Measurements from ENCODE around the gene ACOXL. TPM values are rescaled to one million over a fixed set of nuclear protein-coding genes. Genes with fewer than 3 reads are reported as not detected.

Gene ACOXL
- total RNA-seq, 3 donors from 2014 or later (not counting 1 experiment from before 2014, with no cell fraction given) = not detected

GRCh38 chr2:111100765-111101162, 368.4 kb downstream of the ACOXL start:
- Histone ChIP-seq H3K36me3 (ENCODE audit: control insufficient read depth, insufficient read depth, low read length) (no peaks in the 10 kb centered on the region), H3K9me3 (ENCODE audit: control insufficient read depth, insufficient read depth, low read length) (no peaks in the 10 kb centered on the region), H3K27ac (ENCODE audit: low read length) (no peak overlapping the region), H3K27me3 (ENCODE audit: control insufficient read depth, insufficient read depth, low read length) (no peaks in the 10 kb centered on the region), H3K4me3 (ENCODE audit: low read length) (no peak overlapping the region), H3K4me1 (ENCODE audit: control insufficient read depth, insufficient read depth, low read length) (peaks cover 4% of the 10 kb centered on the region)
- Mint-ChIP-seq H3K27ac (no peak overlapping the region), H3K9me3 (no peaks in the 10 kb centered on the region), H3K36me3 (no peaks in the 10 kb centered on the region), H3K27me3 (ENCODE audit: low read depth in 2 of 2) (peaks cover 8 to 17% of the 10 kb centered on the region in 2 donors), H3K4me1 (peaks cover 6 to 7% of the 10 kb centered on the region in 2 donors), H3K4me3 (no peak overlapping the region)
- no peak for TF ChIP-seq CTCF (IDR thresholded peaks at IDR 0.05)
- ATAC-seq = peak in 2 of 3 donors; percentile 18 to 38
- peak in 1 of 2 donors; percentile 16 for DNase-seq
- WGBS (ENCODE audit: insufficient coverage) = 63% methylated on average over 5 of the region's 5 CpGs
- intact Hi-C loops (cut with micrococcal nuclease) = no loop called here

GRCh38 chr2:111101592-111101991, 369.2 kb downstream of the ACOXL start:
- no peak overlapping the region for H3K27ac Mint-ChIP-seq
- no peak for TF ChIP-seq CTCF (IDR thresholded peaks at IDR 0.05)
- no peak for ATAC-seq
- intact Hi-C loops (cut with micrococcal nuclease) = no loop called here
- H3K4me3 Mint-ChIP-seq = no peak overlapping the region
- H3K9me3 Mint-ChIP-seq = no peaks in the 10 kb centered on the region
- Histone ChIP-seq H3K36me3 (ENCODE audit: control insufficient read depth, insufficient read depth, low read length) (no peaks in the 10 kb centered on the region), H3K4me3 (ENCODE audit: low read length) (no peak overlapping the region), H3K27me3 (ENCODE audit: control insufficient read depth, insufficient read depth, low read length) (no peaks in the 10 kb centered on the region), H3K4me1 (ENCODE audit: control insufficient read depth, insufficient read depth, low read length) (peaks cover 4% of the 10 kb centered on the region), H3K9me3 (ENCODE audit: control insufficient read depth, insufficient read depth, low read length) (no peaks in the 10 kb centered on the region), H3K27ac (ENCODE audit: low read length) (no peak overlapping the region)
- peaks cover 14 to 25% of the 10 kb centered on the region in 2 donors for H3K27me3 Mint-ChIP-seq (ENCODE audit: low read depth in 2 of 2)
- H3K36me3 Mint-ChIP-seq = no peaks in the 10 kb centered on the region
- DNase-seq = no peak
- WGBS (ENCODE audit: insufficient coverage) = 88% methylated on average over 1 of the region's 2 CpGs
- H3K4me1 Mint-ChIP-seq = peaks cover 6 to 7% of the 10 kb centered on the region in 2 donors

- DNase-seq = no peak
- intact Hi-C loops (cut with micrococcal nuclease) = no loop called here
- H3K27ac Mint-ChIP-seq = no peak overlapping the region
- Histone ChIP-seq H3K4me1 (ENCODE audit: control insufficient read depth, insufficient read depth, low read length) (peaks cover 4% of the 10 kb centered on the region), H3K4me3 (ENCODE audit: low read length) (no peak overlapping the region), H3K27ac (ENCODE audit: low read length) (no peak overlapping the region), H3K36me3 (ENCODE audit: control insufficient read depth, insufficient read depth, low read length) (no peaks in the 10 kb centered on the region), H3K27me3 (ENCODE audit: control insufficient read depth, insufficient read depth, low read length) (no peaks in the 10 kb centered on the region), H3K9me3 (ENCODE audit: control insufficient read depth, insufficient read depth, low read length) (no peaks in the 10 kb centered on the region)
- H3K4me1 Mint-ChIP-seq = peaks cover 6 to 7% of the 10 kb centered on the region in 2 donors
- H3K36me3 Mint-ChIP-seq = no peaks in the 10 kb centered on the region
- ATAC-seq = no peak
- H3K9me3 Mint-ChIP-seq = no peaks in the 10 kb centered on the region
- peaks cover 14 to 28% of the 10 kb centered on the region in 2 donors for H3K27me3 Mint-ChIP-seq (ENCODE audit: low read depth in 2 of 2)
- WGBS (ENCODE audit: insufficient coverage) = 96% methylated on average over 2 of the region's 2 CpGs
- no peak overlapping the region for H3K4me3 Mint-ChIP-seq
- TF ChIP-seq CTCF (IDR thresholded peaks at IDR 0.05) = no peak
Observed at GRCh38 chr2:111102216-111102615, 369.8 kb downstream of the ACOXL start.

DNA sequence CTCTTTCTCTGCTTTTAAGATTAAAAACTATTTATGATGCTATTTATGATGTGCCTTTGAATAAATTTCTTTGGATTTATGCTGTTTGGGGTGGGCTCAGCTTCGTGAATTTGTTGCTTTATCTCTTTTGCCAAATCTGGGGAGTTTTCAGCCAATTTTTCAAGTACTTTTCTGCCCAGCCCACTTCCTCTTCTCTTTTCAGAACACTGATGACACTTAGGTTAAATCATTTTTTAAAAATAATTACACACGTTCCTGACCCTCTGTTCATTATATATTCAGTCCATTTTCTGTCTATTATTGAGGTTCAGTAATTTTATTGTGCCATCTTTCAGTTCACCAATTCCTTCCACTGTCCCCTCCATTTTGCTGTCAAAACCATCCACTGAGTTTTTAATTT, 373.6 kb downstream of the ACOXL start:
- H3K27ac Mint-ChIP-seq = no peak overlapping the region
- DNase-seq = no peak
- H3K9me3 Mint-ChIP-seq = no peaks in the 10 kb centered on the region
- ATAC-seq = no peak
- H3K4me1 ChIP-seq (ENCODE audit: control insufficient read depth, insufficient read depth, low read length) = no peaks in the 10 kb centered on the region
- no peak overlapping the region for H3K27ac ChIP-seq (ENCODE audit: low read length)
- TF ChIP-seq CTCF (IDR thresholded peaks at IDR 0.05) = no peak
- H3K36me3 Mint-ChIP-seq = no peaks in the 10 kb centered on the region
- H3K4me3 Mint-ChIP-seq = no peak overlapping the region
- H3K27me3 ChIP-seq (ENCODE audit: control insufficient read depth, insufficient read depth, low read length) = no peaks in the 10 kb centered on the region
- H3K4me3 ChIP-seq (ENCODE audit: low read length) = no peak overlapping the region
- WGBS (ENCODE audit: insufficient coverage) = 25% methylated on average over 2 of the region's 2 CpGs
- peaks cover under 1 to 1% of the 10 kb centered on the region in 2 donors for H3K4me1 Mint-ChIP-seq
- intact Hi-C loops (cut with micrococcal nuclease) = no loop called here
- no peaks in the 10 kb centered on the region for H3K9me3 ChIP-seq (ENCODE audit: control insufficient read depth, insufficient read depth, low read length)
- H3K27me3 Mint-ChIP-seq (ENCODE audit: low read depth in 2 of 2) = peaks cover 26 to 50% of the 10 kb centered on the region in 2 donors
- H3K36me3 ChIP-seq (ENCODE audit: control insufficient read depth, insufficient read depth, low read length) = no peaks in the 10 kb centered on the region

All from natural killer cell (primary cell).